Stimulated activated CD8-positive, alpha-beta memory T cell treated with anti-CD3 and anti-CD28 coated beads, Interleukin-7, amount 100 ng/mL, for 4 hours (primary cell): ENCODE measurements around the gene LRRC10B.

Source experiments
- DNase-seq, 2 donors: peaks; one replicate each; pipeline ENCODE4 v3.0.0-alpha.2; 2020; ENCODE audit warnings: low read depth in 2 of 2

Gene LRRC10B

DNA sequence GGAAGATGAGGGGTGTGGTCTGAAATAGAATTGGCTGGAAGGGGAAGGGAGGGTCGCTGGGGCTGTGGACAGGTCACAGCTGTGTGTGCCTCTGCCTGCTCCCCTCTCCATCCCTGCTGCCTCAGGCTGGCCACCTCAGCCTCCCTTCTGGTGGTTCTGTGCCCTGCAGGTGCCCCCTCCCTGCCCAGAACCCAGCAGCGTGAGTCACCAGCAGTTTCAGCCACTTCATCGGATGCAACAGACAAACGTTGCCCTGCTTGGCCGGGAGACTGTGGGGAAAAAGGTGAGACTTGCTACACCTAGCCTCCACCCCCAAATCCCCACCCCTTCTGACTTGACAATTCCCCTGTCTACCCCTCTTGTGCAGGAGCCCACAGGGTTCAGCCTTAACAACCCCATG is 21.8 kb upstream of the LRRC10B start:
- DNase-seq, result no peak

DNA sequence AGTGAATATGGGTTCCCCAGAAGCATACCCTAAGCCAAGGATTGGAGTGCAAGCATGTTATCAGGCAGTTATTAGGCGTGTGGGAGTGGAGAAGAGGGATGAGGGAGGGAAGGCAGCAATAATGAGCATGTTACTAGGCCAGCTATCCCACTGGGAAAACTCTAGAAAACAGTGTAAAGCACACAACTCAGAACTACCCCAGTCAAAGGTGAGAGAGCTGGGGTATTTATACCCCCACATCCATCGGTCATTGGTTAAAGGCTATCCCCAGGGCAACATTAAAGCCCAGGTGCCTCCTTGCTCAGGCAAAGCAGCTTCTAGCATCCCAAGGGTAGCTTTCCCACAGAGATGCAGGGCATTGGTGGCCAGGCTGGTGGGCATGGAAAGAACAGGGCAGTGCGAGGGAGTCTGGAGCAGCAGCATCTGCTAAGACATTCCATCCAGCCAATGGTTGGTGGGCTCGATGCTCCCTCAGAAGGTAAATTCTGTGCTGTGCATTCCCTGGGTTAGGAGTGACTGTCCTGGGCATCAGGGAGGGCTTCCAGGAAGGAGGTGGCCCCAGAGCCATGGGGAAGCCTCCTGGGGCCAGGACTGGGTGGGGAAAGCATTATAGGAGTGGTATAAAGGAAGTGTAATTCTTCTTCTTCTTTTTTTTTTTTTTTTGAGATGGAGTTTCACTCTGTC is 21.1 kb upstream of the LRRC10B start:
- no peak for DNase-seq

DNA sequence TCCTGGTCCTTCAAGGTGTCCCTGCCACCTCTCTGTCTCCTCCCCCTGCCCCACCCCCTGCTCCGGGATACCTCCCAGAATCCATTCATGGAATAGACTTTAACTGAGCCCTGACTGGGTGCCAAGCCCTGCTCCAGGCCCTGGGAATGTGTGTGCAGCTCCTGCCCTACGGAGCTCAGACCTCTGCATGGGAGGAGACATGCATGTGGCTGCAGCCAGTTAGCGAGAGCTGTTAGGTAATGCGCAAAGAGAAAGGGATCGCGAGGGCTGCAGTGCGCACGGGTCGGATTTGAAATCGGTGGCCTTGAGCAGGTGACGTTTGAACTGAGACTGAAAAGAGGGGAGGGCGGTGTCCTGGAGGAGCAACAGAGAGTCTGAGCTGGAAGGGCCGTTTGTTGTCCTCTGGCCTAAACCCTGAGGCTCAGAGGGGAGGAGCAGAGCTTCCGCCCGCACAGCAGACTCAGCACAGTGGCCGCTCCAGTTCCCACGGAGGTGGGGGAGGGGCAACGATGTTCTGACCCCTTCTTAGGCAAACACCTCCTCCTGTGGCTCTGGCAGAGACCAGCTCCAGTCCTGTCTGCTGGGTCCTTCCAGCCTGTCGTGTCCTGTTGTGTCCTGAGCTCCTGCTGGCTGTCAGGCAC is 19.8 kb upstream of the LRRC10B start:
- no peak for DNase-seq

DNA sequence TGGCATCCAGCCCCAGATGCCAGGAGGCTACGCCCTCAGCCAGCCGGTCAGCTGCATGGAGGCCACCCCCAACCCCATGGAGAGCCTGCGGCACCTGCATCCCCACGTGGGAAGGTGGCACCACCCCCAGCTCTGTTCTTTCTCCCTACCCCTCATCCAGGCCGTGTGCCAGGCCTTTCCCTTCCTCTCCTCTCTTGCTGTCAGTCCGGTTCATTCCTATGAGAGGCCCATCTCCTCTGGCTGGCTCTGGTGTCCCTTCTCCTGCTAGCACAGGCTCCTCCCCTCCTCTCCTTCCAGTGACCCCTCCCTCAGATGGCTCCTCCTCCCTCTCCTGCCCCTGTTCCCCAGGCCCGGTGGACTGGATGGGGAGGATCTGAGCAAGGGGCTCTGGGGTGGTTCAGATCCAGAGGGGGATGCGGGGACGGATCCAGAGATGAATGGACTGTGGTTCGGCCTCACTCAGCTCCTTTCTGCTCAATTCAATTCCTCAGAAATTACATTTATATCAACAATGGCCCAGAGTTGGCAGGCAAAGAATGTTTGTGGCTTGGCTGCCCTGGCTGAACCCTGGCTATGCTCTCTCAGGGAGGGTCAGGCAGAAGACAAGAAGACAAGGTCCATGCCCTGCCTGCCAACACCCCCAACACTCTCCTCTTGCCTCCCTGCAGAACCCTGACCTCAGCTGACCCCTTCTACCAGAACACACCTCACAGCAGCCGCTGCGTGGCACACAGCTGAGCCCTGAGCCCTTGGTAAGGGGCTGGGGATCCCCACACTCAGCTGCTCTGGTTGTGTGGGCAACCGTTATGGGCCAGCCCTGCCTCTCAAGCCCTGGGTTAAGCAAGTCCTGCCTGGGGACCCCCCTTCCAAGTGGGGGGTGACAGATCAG is 18.5 kb upstream of the LRRC10B start:
- no peak for DNase-seq

- no peak for DNase-seq
These were observed 16.7 kb upstream of the LRRC10B start for GRCh38 chr11:61491736-61492395.

DNA sequence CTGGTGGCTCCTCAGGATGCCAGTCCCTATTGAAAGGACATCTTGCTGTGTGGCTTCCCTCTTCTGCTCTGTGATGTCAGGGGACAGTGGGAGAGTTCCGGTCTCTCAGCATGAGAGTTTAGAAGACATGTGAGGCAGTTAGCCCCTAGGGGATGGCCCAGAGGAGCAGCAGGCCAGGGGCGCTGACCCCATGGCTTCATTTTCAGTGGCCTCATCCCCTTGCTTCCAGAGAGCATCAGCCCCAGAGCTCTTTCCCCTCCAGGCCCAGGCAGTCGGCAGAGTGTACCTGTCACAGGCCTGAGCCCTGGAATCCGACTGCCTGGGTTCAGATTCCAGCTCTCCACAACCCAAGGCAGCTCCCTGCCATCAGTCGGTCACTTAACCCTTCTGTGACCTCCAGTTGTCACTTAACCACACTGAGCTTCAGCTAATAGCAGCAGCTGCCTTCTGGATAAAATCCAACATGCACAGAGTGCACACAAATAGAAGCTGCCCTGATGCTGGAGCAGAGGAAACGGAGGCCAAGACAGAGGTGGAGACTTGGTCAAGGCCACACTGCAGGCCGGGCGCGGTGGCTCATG is 14.1 kb upstream of the LRRC10B start:
- DNase-seq, result no peak

- no peak for DNase-seq
These were observed 12.5 kb upstream of the LRRC10B start for GRCh38 chr11:61495801-61496601.

GRCh38 chr11:61496602-61497400 is 11.7 kb upstream of the LRRC10B start:
- DNase-seq, result no peak

GRCh38 chr11:61497473-61497872 is 11.1 kb upstream of the LRRC10B start:
- DNase-seq, result no peak

DNA sequence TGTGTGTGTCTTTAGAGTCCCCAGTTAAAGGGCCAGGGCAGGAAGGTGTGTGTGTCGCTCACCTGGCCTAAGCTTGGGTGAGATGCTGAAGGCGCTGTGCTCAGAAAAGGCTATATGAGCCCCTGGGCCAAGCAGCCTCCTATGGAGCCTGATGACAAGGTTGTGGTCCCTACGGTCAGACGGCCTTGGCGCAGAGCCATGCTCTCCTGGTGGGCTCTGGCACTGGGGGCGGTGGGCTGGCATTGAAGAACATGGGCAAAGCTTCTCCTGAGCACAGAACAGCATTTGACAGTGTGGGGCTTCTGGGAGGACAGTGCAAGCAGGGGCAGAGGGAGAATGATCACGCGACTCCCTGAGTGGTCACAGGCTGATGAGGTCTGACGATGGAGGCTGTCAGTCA is 10.7 kb upstream of the LRRC10B start:
- no peak for DNase-seq

GRCh38 chr11:61498767-61499341 is 9.7 kb upstream of the LRRC10B start:
- DNase-seq, result no peak

GRCh38 chr11:61499816-61500491 is 8.6 kb upstream of the LRRC10B start:
- DNase-seq, result no peak

DNA sequence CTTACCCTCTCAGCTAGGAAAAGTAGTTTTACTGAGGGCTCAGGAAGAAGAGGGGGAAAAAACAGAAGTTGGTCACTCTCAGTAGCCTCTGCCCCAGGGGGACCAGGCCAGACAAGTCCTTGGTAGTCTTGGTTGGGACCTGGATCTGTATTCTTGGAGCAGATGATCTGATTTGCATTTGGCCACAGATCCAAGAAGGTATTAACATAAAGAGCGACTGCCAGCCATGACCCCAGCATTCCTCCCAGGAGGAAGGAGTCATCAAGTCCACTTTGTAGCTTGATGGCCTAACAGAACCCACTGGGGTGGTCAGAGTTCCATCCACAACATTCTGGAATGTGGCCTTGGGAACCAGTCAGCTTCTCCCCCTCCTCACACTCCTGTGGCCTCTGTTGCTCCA is 6.0 kb upstream of the LRRC10B start:
- DNase-seq, result no peak

DNA sequence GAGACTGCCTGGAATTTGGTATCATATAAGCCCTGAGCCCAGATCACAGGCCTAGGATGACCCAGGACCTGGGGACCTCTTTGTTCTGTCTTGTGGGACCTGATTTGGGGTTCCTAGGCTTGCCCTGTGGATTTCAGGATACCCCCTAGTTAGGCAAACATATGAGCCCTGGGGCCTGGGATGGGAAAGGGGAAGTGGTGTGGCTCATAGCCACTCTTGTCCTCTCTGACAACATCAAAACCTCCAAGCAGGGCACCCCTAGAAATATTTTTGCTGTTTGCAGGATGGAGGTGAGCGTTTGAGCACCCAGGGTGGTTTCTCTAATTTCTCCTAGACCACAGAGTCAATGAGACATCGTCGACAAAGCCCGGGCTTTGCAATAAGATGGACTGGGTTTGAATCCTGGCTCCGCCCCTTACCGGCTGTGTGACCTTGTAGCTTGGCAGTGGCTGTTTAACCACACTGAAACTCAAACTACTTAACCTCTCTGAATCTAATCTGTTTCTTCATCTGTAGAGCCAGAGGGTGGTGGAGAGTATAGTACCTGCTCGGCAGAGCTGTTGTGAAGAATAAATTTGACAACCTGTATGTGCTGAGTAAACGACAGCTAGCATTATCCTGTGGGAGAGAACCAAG is 5.3 kb upstream of the LRRC10B start:
- no peak for DNase-seq

- no peak for DNase-seq
These were observed 3.4 kb upstream of the LRRC10B start for GRCh38 chr11:61505106-61505505.

DNA sequence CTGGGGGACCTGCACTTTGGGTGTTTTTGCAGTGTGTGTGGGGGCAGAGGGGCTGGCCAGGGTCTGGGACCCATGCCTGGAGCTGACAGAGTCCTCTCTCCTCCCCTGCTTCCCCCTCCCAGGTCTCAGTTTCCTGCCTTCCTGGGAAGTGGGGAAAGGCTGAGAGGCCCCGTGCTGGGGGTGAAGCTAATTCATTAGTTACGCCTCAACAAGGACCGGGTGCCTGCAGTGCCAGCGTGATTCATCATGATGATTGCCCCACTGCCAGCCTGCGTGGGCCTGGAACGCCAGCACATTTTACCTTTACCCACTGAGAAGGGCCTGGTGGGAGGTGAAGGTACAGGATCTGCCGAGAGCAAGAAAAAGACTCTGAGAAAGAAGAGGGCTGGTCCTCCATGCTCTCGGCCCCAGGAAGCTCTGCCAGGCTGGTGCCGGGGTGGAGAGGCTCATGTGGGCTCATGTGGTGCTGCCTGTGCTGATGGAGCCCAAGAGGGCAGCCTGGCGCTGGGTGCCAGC is 2.9 kb upstream of the LRRC10B start:
- DNase-seq, result no peak

DNA sequence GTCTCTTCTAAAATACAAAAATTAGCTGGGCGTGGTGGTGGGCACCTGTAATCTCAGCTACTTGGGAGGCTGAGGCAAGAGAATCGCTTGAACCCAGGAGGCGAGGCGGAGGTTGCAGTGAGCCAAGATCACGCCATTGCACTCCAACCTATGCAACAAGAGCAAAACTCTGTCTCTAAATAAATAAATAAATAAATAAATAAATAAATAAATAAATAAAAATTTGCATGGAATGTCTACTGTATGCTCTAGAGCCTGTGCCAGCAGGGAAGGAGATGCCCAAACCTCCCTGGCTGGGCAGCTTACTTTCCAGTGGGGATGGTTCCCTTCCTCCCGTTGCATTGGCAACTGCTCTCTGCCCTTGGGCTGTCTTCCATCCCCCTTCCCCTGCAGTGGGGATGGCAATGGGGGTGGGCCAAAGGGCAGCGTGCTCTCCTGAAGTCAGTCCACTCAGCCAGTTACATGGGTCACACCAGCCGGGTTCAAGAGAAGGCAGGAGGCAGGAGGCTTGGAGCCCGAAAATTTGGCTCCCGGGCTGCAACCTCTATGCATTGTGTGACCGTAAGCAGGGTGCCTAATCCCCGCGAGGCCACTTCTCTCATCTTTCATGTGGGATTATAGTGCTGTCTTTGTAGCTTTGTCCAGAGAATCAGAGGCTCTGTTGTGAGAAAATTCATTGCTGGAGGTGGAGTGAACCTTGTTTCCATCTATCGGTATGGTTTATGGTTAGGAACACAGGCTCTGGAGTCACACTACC is 1.4 kb upstream of the LRRC10B start:
- no peak for DNase-seq
